HG03039 (cell line): Measurements from ENCODE around the gene ADRM1.

Source experiments
- ATAC-seq: cut with Tn5 transposase; IDR thresholded peaks from one replicate; pipeline ENCODE4 v1.9.1; 2021; ENCODE audit warnings: mild to moderate bottlenecking, moderate library complexity; ENCODE audit not compliant: unreplicated experiment

Gene ADRM1

GRCh38 chr20:62352402-62353288, 49.8 kb downstream of the ADRM1 start:
- ATAC-seq = no peak

- ATAC-seq = no peak
These were observed 50.7 kb downstream of the ADRM1 start for GRCh38 chr20:62353289-62354030.

GRCh38 chr20:62354031-62354808, 51.4 kb downstream of the ADRM1 start:
- ATAC-seq = no peak

GRCh38 chr20:62354811-62355341, 52.1 kb downstream of the ADRM1 start:
- ATAC-seq = no peak

GRCh38 chr20:62355516-62355877, 52.7 kb downstream of the ADRM1 start:
- no peak for ATAC-seq

- no peak for ATAC-seq
These were observed 53.2 kb downstream of the ADRM1 start for GRCh38 chr20:62355878-62356588.

- no peak for ATAC-seq
These were observed 53.9 kb downstream of the ADRM1 start for GRCh38 chr20:62356589-62357186.

GRCh38 chr20:62357187-62357667, 54.4 kb downstream of the ADRM1 start:
- ATAC-seq = no peak

- no peak for ATAC-seq
These were observed 54.9 kb downstream of the ADRM1 start for GRCh38 chr20:62357681-62358080.
